ACHN (cell line): Measurements from ENCODE around the gene SF3B2.
A peak's percentile ranks its signal among the peaks of the same experiment; 100 is the strongest.
"Not testable (repeated sequence)": the region's sequence is repeated elsewhere in the genome, so short reads cannot be mapped to it uniquely, and the experiment has no call there.

ENCODE experiments used
- DNase-seq: peaks from one replicate; pipeline ENCODE4 v3.0.0-alpha.2; 2015
- in situ Hi-C: cut with HindIII; loops from 2 replicates; pipeline ENCODE4 v1.10.0; 2017; ENCODE audit warnings: low sequenced_read_pairs, low pct_ligation_motif_present, low pct_unique_long_range_greater_than_20kb

SF3B2 gene

GRCh38 chr11:66087148-66087908 lies 35.2 kb downstream of the SF3B2 start:
- no peak for DNase-seq
- in situ Hi-C loops: no loop called here

GRCh38 chr11:66089067-66089466 lies 36.9 kb downstream of the SF3B2 start:
- in situ Hi-C loops: no loop called here
- no peak for DNase-seq

- in situ Hi-C loops: no loop called here
- no peak for DNase-seq
These were observed 38.1 kb downstream of the SF3B2 start for GRCh38 chr11:66090288-66090687.

DNA sequence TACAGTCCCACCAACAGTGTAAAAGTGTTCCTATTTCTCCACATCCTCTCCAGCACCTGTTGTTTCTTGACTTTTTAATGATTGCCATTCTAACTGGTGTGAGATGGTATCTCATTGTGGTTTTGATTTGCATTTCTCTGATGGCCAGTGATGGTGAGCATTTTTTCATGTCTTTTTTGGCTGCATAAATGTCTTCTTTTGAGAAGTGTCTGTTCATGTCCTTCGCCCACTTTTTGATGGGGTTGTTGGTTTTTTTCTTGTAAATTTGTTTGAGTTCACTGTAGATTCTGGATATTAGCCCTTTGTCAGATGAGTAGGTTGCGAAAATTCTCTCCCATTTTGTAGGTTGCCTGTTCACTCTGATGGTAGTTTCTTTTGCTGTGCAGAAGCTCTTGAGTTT lies 40.0 kb downstream of the SF3B2 start:
- DNase-seq, in situ Hi-C loops: not testable (repeated sequence)

DNA sequence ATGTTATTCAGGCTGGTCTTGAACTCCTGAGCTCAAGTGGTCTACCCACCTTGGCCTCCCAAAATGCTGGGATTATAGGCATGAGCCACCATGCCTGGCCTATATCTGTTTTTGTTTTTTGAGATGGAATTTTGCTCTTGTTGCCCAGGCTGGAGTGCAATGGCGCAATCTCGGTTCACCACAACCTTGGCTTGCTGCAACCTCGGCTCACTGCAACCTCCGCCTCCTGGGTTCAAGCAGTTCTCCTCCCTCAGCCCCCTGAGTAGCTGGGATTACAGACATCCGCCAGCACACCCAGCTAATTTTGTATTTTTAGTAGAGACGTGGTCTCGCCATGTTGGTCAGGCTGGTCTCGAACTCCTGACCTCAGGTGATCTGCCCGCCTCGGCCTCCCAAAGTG lies 47.6 kb downstream of the SF3B2 start:
- in situ Hi-C loops, DNase-seq: not testable (repeated sequence)

- DNase-seq: peak; percentile 59
- in situ Hi-C loops: no loop called here
These were observed 48.3 kb downstream of the SF3B2 start for GRCh38 chr11:66100272-66101065.

DNA sequence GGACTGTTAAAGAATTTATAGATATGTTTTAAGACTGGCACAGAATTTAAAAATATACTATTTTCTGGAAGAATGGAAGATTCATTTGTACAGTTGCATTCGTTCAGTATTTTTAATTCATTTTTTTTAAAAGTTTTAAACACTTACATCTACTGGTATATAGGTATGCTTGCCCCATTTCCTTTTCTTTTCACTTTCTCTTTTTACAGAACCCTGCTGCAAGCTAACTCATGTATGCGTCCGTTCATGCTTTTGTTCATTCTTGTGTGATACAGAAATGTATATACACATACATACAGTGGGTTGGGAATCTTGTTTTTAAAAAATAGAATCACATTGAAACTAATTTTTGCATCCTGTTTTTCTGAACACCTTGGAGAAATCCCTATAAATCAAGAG lies 48.9 kb downstream of the SF3B2 start:
- in situ Hi-C loops: no loop called here
- DNase-seq: no peak

- in situ Hi-C loops: no loop called here
- DNase-seq: no peak
These were observed 52.0 kb downstream of the SF3B2 start for GRCh38 chr11:66104057-66104638.

- in situ Hi-C loops: no loop called here
- no peak for DNase-seq
These were observed 54.8 kb downstream of the SF3B2 start for GRCh38 chr11:66106786-66107599.

- no peak for DNase-seq
- in situ Hi-C loops: no loop called here
These were observed 55.7 kb downstream of the SF3B2 start for GRCh38 chr11:66107600-66108510.

DNA sequence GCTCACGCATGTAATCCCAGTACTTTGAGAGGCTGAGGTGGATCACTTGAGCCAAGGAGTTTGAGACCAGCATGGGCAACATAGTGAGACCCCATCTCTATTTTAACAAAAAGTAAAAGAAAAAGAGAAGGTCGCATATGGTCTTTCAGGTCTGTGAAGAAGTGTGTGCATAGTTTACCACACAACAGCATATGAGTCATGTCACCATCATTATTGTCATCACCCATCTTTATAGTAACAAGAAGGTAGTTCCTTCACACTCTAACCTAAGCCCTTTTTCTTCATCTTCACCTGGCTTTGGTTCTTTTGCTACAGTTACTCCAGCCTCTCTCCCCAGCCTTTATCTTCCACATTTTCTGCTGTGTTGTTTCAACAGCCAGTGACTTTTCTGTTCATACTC lies 57.1 kb downstream of the SF3B2 start:
- in situ Hi-C loops: no loop called here
- DNase-seq: no peak

DNA sequence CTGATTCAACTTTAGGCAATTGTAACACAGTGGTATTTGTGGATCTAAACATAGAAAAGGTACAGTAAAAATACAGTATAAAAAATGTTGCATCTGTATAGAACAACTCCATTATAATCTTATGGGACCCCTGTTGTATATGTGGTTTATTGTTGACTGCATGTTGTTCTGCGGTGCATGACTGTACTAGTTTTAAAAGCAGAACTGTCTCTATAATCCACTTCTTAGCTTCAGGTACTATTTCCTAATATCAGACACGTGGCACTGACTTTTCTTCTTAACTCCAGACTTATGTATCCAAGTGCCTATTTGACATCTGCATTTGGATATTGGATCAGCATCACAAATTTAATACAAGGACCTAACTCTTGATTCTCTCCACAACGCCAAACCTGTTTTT lies 59.0 kb downstream of the SF3B2 start:
- in situ Hi-C loops: no loop called here
- no peak for DNase-seq

DNA sequence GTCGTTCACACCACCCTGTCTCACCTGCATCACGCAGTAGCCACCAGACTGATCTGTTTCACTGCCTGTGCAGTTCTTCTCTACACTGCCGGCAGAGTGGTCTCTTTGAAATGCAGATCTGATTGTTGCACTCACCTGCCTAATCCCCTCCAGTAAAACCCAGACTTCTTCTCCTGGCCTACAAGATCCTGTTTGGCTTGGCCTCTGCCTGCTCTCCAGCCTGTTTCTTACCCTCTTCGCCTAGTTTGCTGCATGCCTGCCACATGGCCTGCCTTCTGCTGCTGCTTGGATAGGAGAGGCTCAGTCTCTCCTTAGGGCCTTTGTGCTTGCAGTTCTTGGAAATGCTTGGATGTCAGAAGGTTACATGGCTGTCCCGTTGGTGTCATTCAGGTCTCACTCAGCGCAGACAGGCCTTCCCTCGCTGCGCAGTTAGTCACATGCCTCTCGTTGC lies 59.9 kb downstream of the SF3B2 start:
- in situ Hi-C loops: no loop called here

GRCh38 chr11:66112601-66113499 lies 60.7 kb downstream of the SF3B2 start:
- in situ Hi-C loops: no loop called here
- peak; percentile 74 for DNase-seq

More for the DNA sequence above, 59.9 kb downstream of the SF3B2 start:
- DNase-seq: no peak

DNA sequence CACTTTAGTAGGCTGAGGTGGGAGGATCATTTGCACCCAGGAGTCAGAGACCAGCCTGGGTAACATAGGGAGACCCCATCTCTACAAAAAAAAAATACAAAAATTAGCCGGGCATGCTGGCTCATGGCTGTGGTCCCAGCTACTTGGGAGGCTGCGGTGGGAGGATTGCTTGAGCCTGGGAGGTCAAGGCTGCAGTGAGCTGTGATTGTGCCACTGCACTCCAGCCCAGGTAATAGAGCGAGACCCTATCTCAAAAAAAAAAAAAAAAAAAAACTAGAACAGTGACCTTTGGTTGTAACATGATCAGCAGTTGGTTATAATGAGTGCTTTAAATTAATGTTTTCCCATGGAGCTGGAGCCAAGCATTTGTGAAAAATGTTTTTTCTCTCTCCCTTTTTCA lies 62.8 kb downstream of the SF3B2 start:
- in situ Hi-C loops: not testable (repeated sequence)

GRCh38 chr11:66115638-66116301 lies 63.6 kb downstream of the SF3B2 start:
- in situ Hi-C loops: no loop called here
- DNase-seq: no peak

More for the DNA sequence above, 62.8 kb downstream of the SF3B2 start:
- not testable (repeated sequence) for DNase-seq
